ENCODE measurements around the gene COQ2.
A peak's percentile ranks its signal among the peaks of the same experiment; 100 is the strongest.
"Not testable (repeated sequence)": the region's sequence is repeated elsewhere in the genome, so short reads cannot be mapped to it uniquely, and the experiment has no call there.

The COQ2 gene

GRCh38 chr4:83288381-83288780 is 3.8 kb upstream of the COQ2 start:
- not testable (repeated sequence) for H3K4me3 ChIP-seq, H3K27ac ChIP-seq

GRCh38 chr4:83285055-83285407 is 433 bp upstream of the COQ2 start:
- peak overlapping the region; percentile 66 to 82 (median 71) for H3K4me3 ChIP-seq

DNA sequence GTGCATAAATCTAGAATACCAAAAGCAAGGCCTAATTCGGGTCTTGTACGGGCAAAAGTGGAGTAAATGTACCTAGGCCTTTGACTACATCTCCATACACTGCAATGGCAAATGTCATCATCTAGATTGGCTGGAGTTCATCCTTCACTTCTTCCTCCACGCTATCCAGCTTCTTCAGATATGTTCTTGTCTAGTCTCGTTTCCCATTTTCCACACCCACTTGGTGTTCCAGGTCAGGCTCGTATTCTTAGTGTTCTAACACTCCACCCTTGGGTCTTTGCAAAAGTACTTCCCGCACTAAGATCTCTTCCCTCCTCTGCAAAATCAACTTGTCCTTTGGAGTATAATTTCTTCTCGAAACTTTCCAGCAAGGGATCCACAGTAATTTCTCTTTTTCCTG is 1.4 kb downstream of the COQ2 start:
- Histone ChIP-seq H3K27ac (no peak overlapping the region), H3K4me3 (no peak overlapping the region)

More at GRCh38 chr4:83285055-83285407, 433 bp upstream of the COQ2 start:
- H3K27ac ChIP-seq: peak overlapping the region; percentile 73 to 97 (median 90)

DNA sequence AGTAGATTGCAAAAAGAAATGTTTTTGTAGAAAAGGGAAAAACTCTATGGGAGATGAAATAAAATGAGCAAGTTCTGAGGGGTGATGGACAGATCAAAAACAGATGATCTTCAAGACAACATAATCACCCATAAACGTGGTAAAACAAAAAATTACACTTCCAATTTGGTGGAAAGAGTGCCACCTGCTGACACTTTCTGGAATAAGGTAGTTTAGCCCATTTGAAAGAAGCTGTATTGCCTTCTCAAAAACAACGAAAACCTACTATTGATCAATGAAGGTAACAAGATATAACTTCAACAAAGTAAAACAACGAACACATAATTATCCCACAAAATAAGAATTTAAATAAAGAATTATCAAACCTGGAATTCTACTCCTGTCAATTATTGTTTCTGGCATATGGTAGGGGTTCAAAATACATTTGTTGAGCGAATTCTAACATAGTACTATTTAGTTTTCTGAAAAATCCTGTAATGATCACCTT is 2.5 kb downstream of the COQ2 start:
- H3K27ac ChIP-seq: no peak overlapping the region
- H3K4me3 ChIP-seq: no peak overlapping the region

GRCh38 chr4:83281307-83281706 is 3.3 kb downstream of the COQ2 start:
- no peak overlapping the region for H3K27ac ChIP-seq

DNA sequence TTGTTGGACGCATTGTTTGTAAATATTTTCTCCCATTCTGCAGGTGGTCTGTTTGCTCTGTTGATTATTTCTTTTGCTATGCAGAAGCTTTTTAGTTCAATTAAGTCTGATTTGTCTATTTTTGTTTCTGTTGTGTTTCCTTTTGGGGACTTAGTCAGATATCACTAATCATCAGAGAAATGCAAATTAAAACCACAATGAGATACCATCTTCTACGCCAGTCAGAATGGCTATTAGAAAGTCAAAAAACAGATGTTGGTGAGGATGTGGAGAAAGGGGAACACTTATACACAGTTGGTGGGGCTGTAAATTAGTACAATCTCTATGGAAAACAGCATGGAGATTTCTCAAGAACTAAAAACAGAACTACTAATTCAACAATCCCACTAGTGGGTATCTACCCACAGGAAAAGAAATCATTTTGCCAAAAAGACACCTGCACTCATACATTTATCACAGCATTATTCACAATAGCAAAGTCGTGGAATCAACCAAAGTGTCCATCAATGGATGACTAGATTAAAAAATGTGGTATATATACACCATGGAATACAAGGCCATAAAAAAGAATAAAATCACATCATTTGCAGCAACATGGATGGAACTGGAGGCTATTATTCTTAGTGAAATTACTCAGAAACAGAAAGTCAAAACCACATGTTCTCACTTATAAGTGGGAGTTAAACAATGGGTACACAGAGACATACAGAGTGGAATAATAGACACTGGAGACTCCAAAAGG is 8.1 kb downstream of the COQ2 start:
- H3K4me3 ChIP-seq: no peak overlapping the region
- no peak overlapping the region for H3K27ac ChIP-seq

More at GRCh38 chr4:83281307-83281706, 3.3 kb downstream of the COQ2 start:
- H3K4me3 ChIP-seq: no peak overlapping the region

DNA sequence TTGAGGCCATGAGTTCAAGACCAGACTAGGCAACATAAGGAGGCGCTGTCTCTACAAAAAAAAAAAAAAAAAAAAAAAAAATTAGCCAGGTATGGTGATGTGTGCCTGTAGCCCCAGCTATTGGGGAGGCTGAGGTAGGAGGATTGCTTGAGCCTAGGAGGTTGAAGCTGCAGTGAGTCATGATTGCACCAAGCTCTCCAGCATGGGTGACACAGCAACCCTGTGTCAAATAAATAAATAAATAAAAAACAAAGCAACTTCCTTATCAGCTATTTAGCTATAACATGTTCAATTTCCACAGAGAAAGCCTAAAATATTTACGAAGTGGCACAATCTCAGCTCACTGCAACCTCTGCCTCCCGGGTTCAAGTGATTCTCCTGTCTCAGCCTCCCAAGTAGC is 10.7 kb downstream of the COQ2 start:
- H3K27ac ChIP-seq, H3K4me3 ChIP-seq: not testable (repeated sequence)

- H3K27ac ChIP-seq: no peak overlapping the region
- no peak overlapping the region for H3K4me3 ChIP-seq
Observed at GRCh38 chr4:83272900-83273299, 11.7 kb downstream of the COQ2 start.

- no peak overlapping the region for H3K4me3 ChIP-seq
- no peak overlapping the region for H3K27ac ChIP-seq
Observed at GRCh38 chr4:83269256-83269655, 15.3 kb downstream of the COQ2 start.

DNA sequence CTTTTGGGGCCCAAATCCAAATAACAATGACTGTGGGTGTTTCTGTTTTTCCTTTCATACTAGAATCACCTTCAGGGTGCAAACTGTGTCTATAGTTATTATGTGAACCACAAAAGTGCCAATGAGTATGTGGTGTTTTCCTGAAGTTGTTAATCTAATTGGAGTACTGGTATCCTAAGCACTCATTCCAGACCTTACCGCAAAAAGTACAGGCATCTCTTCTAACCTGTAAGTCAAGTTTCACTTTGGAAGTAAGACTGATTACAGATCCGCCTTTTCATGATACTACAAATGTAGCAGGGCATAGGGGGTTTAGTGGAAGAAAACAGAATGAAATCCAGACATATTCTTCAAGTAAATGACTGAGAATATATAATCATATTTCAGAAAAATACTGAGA is 16.1 kb downstream of the COQ2 start:
- Histone ChIP-seq H3K27ac (no peak overlapping the region), H3K4me3 (no peak overlapping the region)

DNA sequence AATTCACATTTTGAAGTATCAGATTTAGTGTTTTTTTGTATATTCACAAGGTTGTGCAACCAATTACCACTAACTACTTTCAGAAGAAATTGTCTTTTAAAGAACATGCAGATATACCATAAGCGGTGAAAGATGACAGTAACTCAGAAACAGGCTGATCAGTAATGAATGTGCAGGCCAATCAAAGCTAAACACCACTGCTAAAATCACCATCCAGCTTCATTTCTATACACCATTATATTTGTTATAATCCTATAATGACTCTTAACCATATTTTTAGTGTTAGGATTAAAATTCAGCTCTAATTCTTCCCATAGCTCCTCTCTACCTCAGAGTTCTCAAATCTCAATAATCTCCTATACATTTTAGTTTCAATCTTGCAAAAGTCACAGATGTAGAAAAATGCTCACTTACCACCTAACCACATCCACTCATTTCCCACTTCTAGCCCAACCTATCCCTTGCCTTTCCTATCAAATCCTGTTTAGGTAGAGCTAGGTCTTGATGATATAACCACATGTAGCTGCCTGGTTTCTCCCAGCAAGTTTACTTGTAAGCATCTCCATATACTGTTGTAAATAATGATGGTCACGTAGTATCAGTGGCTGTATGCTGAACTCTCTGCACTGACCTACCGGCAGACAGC is 16.6 kb downstream of the COQ2 start:
- H3K4me3 ChIP-seq: no peak overlapping the region
- H3K27ac ChIP-seq: no peak overlapping the region

DNA sequence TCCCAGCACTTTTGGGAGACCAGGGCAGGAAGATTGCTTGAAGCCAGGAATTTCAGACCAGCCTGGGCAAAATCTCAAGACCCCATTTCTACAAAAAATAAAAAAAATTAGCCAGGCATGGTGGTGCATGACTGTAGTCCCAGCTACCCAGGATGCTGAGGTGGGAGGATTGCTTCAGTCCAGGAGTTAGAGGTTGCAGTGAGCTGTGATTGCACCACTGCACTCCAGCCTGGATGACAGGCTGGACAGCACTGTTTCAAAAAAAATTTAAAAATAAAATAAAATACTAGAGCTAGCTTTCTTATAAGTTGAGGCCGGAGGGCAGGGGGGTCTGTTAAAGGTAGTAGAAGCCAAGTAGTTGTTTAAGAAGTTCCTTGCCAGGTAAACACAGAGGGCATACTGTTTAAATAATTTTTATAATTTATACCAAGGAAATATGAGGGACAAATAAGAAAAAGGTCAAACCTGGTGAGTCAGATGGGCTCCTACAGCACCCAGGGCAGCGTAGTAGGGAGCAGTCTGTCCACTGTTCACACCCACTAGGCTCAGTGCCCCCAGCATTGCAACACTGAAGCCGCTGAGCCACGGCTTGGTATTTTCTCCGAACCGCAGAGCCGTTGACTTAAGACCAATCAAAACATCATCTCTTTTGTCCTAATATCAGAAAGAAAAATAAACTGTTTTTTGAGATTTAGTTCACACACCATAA is 17.3 kb downstream of the COQ2 start:
- H3K27ac ChIP-seq: no peak overlapping the region
- no peak overlapping the region for H3K4me3 ChIP-seq

GRCh38 chr4:83266689-83267088 is 17.9 kb downstream of the COQ2 start:
- Histone ChIP-seq H3K27ac (no peak overlapping the region), H3K4me3 (no peak overlapping the region)

DNA sequence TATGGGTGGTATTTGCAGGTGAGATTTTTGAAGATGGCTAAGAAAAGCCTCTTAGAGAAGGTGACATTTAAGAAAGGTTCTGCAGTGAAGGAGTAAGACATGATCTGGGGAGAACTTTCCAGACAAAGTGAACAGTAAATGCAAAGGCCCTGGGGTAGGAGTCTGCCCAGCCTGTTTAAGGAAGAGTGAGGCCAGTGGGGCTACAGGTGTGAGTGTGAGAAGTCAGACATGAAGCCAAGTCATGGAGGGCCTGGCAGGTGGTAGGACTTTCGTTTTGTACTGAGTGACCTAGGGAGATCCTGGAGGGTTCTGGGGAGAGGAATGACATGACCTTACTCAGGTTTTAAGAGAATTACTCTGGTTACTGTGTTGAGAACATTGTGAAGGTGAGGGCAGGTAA is 21.5 kb downstream of the COQ2 start:
- H3K27ac ChIP-seq: no peak overlapping the region
- no peak overlapping the region for H3K4me3 ChIP-seq

DNA sequence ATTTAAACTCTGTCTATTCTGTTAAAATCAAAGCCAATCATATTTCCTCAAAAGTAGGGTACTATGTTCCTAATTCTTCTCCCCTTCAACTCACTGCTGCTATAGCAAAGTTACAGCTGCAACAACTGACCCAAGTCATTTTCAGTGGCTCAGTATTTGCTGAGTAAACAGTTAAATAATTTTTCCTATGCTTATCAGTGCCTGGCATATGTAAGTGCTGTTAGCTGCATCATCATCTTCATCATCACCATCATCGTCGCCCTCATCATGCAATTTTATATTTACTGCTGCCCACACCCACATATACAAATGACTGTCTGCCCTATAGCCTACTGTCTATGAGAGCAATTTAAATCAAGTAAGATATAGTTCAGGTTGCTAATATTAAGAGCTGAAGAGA is 21.9 kb downstream of the COQ2 start:
- Histone ChIP-seq H3K4me3 (no peak overlapping the region), H3K27ac (no peak overlapping the region)

DNA sequence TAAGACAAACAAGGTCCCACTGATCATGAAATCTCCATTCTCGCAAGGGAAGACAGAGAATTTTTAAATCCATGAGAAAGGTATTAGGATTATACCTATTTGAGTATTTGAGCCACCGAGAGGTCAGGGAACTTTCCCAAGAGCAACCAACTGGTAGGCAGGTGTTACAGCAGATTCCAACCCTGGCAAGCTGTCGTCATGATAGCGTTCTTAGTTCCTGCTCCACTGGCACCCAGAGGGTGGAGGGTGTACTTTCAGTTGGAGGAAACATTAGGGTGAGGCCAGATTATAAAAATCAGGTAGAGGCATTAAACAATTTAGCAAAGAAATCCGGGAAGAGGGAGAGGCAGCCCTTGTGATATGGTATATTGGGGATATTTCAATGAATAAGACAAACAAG is 23.3 kb downstream of the COQ2 start:
- H3K27ac ChIP-seq: no peak overlapping the region

DNA sequence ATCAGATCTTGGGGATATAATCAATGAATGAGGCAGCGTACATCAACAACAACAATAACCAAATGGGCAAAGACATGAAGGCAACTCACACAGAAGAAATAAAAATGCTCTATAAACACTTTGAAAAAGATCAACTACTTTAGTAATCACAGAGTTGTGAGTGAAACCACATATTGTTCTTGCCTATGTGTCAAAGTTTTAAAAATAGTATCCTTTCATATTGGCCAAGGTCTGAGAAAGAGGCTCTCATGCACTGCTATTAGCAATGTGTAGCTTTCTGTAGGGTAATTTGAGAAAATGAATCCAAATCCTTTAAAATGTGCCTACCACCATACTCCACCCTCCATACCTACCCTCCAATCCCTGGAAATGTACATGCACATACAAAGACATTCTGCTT is 25.0 kb downstream of the COQ2 start:
- Histone ChIP-seq H3K27ac (no peak overlapping the region), H3K4me3 (no peak overlapping the region)

More for the DNA sequence above, 23.3 kb downstream of the COQ2 start:
- no peak overlapping the region for H3K4me3 ChIP-seq

DNA sequence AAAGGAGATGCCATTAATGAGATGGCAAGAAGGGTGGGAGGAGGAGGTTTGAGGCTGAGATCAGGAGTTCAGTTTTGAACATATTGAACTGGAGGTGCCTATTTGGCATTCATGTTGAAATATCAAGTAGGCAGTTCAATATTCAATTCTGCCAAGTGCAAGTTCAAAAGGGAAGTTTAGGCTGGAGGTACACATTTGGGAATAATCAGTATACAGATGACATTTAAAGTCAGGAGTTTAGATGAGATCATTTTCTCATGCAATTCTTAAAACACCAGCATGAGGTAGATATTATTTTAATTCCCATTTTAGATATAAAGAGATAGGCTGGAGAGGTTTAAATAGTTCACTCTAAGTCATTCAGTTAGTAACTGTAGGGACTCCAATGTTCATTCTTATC is 26.1 kb downstream of the COQ2 start:
- H3K27ac ChIP-seq: no peak overlapping the region
- no peak overlapping the region for H3K4me3 ChIP-seq

- peak overlapping the region in 1 of 21 experiments; percentile 32 for H3K27ac ChIP-seq
Observed at GRCh38 chr4:83257811-83258210, 26.8 kb downstream of the COQ2 start.

DNA sequence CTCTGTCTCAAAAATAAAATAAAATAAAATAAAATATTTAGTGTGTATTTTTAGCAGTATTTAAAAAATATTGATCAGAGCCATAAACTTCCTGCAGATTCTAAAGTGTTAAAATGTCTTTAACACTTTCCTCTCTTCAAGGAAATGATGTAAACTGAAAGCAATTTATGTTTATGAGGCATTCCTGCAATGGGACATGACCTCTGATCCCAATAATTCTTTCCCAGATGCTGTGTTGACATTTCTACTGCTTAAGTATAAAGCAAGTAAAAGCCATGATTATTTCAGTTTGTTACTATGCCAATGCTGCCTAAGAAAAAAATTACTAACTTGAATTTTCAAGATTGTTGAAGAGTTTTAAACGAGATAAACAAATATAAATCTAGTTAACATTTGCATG is 29.0 kb downstream of the COQ2 start:
- Histone ChIP-seq H3K4me3 (no peak overlapping the region), H3K27ac (no peak overlapping the region)

More at GRCh38 chr4:83257811-83258210, 26.8 kb downstream of the COQ2 start:
- no peak overlapping the region for H3K4me3 ChIP-seq
